NCI-H748 treated with DMSO at 0.1 percent for 48 hours (cell line): ENCODE results near the gene TMEM98.
"Not testable (repeated sequence)": the region's sequence is repeated elsewhere in the genome, so short reads cannot be mapped to it uniquely, and the experiment has no call there.

ENCODE experiments used
- DNase-seq: peaks from one replicate; lab custom pipeline; 2025; lab: John Stamatoyannopoulos, UW

Gene TMEM98

DNA sequence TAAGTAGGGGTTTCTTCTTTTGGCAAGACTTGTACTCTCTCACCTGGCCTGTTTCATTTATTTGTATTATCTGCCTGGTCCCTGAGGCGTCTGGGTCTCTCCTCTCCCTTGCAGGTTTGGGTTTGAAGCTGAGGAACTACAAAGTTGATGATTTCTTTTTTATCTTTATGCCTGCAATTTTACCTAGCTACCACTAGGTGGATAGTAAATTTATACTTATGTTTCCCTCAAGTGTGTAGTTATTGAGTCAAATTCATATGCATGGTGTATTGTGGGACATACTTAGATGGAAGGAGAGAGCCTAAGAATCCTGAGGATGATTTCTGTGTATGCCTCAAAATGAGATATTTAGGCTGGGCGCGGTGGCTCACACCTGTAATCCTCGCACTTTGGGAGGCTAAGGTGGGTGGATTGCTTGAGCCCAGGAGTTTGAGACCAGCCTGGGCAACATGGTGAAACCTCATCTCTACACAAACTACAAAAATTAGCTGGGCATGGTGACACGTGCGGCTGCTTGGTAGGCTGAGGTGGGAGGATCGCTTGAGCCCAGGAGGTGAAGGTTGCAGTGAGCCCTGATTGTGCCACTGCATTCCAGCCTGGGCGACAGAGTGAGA lies 13.6 kb downstream of the TMEM98 start:
- no peak for DNase-seq

GRCh38 chr17:32943206-32943605 lies 15.3 kb downstream of the TMEM98 start:
- DNase-seq: no peak

DNA sequence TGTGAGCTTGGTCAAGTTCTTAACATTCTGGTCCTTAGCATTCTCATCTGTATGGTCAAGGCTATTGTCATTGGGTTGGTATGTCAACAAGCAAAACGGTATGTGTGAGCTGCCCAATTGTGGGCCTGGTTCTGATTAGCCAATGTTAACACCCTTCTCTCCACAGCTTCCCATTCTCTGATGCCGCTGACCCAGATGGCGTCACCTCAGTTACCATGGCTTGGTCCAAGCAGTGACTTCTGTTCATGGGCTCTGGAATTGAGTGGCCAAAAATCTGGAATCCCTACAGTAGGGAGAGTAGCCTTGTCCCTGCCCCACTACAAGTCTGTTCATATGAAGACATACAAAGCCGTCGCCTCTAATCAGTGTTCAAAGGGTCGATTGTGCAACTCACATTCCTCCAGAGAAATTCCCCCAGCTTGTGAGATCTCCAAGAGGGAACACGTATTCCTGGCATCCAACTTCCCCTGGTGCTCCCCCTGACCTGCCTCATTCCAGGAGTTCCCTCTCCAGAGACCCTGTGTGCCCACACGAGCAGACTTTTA lies 15.8 kb downstream of the TMEM98 start:
- no peak for DNase-seq

- peak; percentile 46 for DNase-seq
These were observed 16.5 kb downstream of the TMEM98 start for GRCh38 chr17:32944248-32945020.

- DNase-seq: no peak
These were observed 18.6 kb downstream of the TMEM98 start for GRCh38 chr17:32946375-32947135.

DNA sequence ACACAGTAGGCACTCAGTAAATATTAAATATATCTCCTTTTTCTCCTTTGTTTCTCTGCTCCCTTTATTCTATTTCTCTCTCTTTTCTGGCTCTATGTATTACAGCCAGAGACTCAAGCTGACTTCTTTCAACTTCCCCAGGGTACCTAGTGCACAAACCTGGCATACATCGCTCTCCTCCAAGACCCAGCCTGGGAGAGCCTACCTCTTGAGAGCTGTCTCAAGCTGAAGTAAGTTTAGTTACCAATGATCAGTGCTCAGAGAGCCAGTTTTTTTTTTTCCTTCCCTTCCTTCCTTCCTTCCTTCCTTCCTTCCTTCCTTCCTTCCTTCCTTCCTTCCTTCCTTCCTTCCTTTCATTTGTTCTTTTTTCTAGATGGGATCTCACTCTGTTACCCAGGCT lies 19.8 kb downstream of the TMEM98 start:
- no peak for DNase-seq

DNA sequence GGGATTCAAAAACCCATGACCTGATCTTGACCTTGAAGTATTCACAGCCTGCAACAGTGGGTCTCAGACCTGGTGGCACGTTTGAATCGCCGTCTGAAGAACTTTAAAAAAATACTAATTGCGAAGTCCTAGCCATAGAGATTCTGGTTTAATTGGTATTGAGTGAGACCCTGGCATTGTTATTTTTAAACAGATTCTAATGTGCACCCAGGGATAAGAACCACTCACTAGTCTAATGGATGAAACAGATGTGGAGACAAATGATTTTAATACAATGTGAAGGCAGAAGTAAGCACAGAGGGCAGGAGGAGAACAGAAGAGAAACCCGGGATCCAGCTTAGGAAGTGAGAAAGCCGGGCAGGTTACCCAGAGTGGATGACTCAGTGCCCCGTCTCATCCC lies 21.2 kb downstream of the TMEM98 start:
- DNase-seq: no peak

GRCh38 chr17:32952491-32952890 lies 24.5 kb downstream of the TMEM98 start:
- not testable (repeated sequence) for DNase-seq

DNA sequence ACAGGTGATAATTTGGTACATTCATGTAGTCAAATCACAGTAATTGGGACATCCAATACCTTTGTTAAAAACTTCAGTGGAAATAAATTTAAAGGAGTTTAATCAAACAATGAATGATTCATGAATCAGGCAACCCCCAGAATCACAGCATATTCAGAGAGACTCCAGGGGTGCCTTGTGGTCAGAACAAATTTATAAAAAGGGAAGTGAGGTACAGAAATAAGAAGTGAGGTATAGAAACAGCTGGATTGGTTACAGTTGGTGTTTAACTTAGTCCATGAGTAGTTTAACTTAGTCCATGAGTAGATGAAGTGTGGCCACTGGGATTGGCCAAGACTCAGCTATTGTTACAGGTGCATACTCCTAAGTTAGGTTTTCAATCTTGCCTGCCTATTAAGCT lies 25.1 kb downstream of the TMEM98 start:
- DNase-seq: no peak

- DNase-seq: no peak
These were observed 25.9 kb downstream of the TMEM98 start for GRCh38 chr17:32953857-32954256.

DNA sequence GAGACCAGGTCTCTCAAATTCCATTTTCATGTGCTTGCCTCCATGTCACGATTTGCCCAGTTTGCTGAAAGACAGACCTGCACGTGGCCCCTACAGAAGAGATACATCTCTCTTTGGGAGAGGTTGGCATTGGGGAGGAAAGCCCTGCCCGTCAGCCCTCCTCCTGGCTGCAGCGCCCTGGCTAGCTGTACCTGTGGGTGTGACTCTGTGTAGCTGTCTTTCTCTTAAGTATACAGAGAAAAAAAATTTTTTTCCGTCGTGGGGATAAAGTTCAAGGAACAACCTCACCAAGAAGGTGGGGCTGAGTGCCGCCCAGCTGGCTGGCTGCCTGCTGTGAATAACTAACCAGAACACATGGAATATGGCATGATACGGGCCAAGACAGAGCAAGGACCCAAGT lies 26.5 kb downstream of the TMEM98 start:
- no peak for DNase-seq

DNA sequence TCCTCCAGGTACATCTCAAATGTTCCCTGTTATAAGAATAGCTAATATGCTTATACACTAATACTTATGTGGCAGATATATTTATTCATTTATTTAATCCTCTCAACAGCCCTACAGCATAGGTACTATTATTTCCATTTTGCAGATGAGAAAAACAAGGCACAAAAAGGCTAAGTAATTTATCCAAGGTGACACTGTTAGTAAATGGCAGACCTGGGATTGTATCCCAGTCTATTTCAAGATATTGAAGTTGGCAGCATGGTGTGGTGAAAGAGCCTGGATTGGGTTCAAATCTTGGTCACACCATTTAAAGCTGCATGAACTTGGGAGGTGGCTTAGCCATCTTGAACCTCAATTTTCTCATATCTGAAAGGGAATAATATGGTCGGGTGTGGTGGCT lies 27.2 kb downstream of the TMEM98 start:
- DNase-seq: no peak

DNA sequence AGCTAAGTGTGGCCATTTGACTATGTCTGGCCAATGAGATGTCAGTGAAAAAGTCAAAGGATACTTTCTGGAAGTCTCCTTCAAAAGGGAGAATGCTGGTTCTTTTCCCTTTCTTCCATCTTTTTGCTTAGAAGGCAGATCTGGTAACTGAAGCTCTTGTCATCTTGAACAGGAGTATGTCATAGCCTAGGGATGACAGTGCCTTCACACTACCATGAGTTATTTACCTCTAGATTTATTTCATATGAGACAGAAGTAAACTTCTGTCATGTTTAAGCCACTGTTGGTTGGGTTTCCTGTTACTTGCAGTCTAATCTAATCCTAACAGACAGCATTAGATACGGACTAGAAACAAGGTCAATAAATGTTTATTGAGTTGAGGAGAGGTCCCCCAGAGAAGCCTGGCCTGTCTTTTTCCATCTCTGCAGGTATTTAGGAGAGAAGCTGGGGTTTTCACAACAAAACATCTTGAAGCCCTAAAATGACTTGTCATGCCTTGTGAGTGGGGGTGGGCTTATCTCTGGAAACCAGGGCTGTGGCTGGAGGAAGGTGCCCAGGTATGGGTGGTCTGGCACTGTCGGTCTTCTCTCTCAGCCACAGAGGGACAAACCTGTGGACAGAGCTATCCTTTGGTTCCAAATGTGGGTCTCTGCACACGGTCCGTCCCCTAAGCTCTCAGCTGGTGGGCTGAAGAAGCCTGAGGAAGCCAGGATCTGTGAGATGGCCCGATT lies 28.5 kb downstream of the TMEM98 start:
- no peak for DNase-seq

GRCh38 chr17:32958418-32958817 lies 30.5 kb downstream of the TMEM98 start:
- DNase-seq: no peak

- no peak for DNase-seq
These were observed 32.9 kb downstream of the TMEM98 start for GRCh38 chr17:32960815-32961214.

DNA sequence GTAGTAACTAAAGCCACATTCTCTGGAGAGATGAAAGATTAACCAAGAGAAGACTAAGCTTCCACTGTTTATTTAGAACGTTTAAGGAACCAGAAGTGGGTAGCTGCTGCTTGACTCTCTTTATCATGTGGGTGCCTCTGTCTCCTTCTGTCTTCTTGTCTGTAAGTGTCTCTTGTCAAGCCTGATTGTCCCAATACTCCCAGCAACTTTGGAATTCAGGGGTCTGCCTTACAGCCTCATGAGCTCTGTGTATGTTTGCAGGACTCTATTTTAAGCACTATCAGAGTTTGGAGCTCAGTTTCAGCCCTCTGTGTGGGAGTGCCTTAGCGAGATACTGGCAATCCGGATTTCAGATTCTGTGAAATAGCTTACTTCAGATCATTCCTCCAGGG lies 34.4 kb downstream of the TMEM98 start:
- no peak for DNase-seq

DNA sequence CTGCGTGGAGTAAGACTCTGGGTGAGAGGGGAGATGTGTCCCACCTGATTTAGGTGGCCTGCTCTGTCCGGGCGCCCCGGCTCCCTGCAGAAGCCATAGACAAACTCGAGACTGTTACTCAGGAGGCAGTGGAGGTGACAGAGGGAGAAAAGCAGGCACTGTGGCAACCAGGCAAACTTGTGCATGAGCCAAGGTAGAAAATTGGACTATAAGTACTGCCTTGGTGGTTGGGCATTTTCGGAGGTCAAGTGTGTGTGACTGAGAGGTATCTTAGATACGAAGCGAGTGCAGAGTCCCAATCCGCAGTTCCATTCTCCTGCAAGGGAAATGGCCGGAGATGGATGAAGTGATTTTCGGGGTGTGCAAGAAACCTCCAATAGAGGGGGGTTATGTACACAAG lies 36.6 kb downstream of the TMEM98 start:
- DNase-seq: no peak

DNA sequence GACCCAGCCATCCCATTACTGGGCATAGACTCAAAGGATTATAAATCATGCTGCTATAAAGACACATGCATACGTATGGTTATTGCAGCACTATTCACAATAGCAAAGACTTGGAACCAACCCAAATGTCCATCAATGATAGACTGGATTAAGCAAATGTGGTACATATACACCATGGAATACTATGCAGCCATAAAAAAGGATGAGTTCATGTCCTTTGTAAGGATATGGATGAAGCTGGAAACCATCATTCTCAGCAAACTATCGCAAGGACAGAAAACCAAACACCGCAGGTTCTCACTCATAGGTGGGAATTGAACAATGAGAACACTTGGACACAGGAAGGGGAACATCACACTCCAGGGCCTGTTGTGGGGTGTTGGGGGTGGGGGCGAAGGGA lies 41.3 kb downstream of the TMEM98 start:
- not testable (repeated sequence) for DNase-seq

DNA sequence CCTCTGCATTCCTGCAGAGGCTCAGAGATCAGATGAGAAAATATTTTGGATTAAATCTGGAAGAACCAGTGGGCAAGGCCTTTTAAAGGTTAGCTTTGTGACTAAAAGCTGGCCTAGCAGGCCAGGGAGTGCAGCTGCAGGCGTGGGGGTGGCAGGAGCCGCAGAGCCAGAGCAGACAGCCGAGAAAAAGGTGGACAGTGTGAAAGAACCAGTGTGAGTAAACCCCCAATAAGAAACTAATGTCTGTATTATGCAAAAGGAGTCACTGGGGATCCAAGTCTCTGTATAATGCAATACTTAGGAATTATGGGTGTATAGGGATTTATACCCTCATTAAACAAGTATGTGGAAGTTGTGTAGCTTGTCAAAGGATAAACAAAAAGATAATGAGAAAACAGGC lies 42.3 kb downstream of the TMEM98 start:
- no peak for DNase-seq

- DNase-seq: no peak
These were observed 43.2 kb downstream of the TMEM98 start for GRCh38 chr17:32971171-32971570.

DNA sequence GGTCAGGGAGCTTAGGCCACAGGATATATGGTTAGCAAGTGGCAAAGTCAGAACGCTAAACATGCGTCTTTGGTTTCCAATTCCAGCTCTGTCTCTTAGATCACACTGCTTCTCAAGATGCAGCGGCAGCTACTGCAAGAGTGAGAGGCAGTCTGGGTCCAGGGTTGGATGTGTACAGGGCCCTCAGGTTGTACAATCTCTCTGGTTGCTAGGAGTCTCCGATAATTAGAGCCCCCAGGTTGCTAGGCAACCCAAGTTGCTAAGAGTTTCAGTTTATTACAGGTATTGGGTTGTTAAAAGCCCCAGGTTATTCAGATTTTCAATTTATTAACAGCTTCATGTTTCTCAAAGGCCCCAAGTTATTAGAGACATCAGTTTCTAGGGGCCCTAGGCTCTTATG lies 48.2 kb downstream of the TMEM98 start:
- peak; percentile 28 for DNase-seq

- no peak for DNase-seq
These were observed 48.7 kb downstream of the TMEM98 start for GRCh38 chr17:32976605-32977004.
